HEK293 (cell line): Measurements from ENCODE around the gene IFNL1.
A peak's percentile ranks its signal among the peaks of the same experiment; 100 is the strongest.

Experiments
- CTCF ChIA-PET: fragments of 350-600 bp; formaldehyde crosslinking; extraction: SDS; loops from one replicate; lab custom pipeline; 2021; ENCODE audit warnings: antibody characterized with exemption; lab: Yijun Ruan, JAX
- POLR2A ChIA-PET: fragments of 300-600 bp; formaldehyde crosslinking; extraction: SDS; loops from one replicate; lab custom pipeline; 2020; ENCODE audit warnings: antibody characterized with exemption, inconsistent platforms; lab: Yijun Ruan, JAX
- H3K27ac ChIP-seq: fragments of 200-500 bp; sonication (Bioruptor generic); 2 replicates; pipeline ENCODE4 v1.5.1; 2014; ENCODE audit warnings: low read depth, low read length, control low read depth, inconsistent platforms; ENCODE audit errors: extremely low read depth
- H3K36me3 ChIP-seq, 2 experiments: fragments of 200-500 bp in 1 of 2; sonication (Bioruptor generic) in 1 of 2; 1 replicate in 1 of 2; 2 replicates in 1 of 2; pipeline ENCODE4 v1.5.1; 2014 to 2017; ENCODE audit warnings: inconsistent platforms in 2 of 2, low read length in 2 of 2; ENCODE audit not compliant: control insufficient read depth in 2 of 2, insufficient read depth in 1 of 2
- H3K4me1 ChIP-seq: fragments of 200-500 bp; sonication (Bioruptor generic); 2 replicates; pipeline ENCODE4 v1.5.1; 2014; ENCODE audit warnings: mild to moderate bottlenecking, low read length, inconsistent platforms; ENCODE audit not compliant: control insufficient read depth, insufficient read depth
- H3K4me3 ChIP-seq: 2 replicates; pipeline ENCODE4 v1.5.1; 2011; ENCODE audit warnings: low read depth, mild to moderate bottlenecking, control low read depth, low read length, moderate library complexity
- H3K9me3 ChIP-seq: fragments of 200-500 bp; sonication (Bioruptor generic); 2 replicates; pipeline ENCODE4 v1.5.1; 2014; ENCODE audit warnings: low read depth, low read length, inconsistent platforms; ENCODE audit not compliant: control insufficient read depth, insufficient read depth
- EGR2 ChIP-seq: fragments of 450-650 bp; formaldehyde crosslinking; IDR thresholded peaks from 2 replicates; pipeline ENCODE4 v1.5.1; 2016; ENCODE audit warnings: low read depth, missing biosample characterization, missing genetic modification characterization
- GFI1B ChIP-seq: fragments of 450-650 bp; formaldehyde crosslinking; IDR thresholded peaks from 2 replicates; pipeline ENCODE4 v1.5.1; 2016; ENCODE audit warnings: missing biosample characterization, missing genetic modification characterization
- GLIS2 ChIP-seq: fragments of 450-650 bp; formaldehyde crosslinking; IDR thresholded peaks from 2 replicates; pipeline ENCODE4 v1.5.1; 2016; ENCODE audit warnings: missing biosample characterization, missing genetic modification characterization
- KLF10 ChIP-seq: fragments of 450-650 bp; IDR thresholded peaks from 2 replicates; pipeline ENCODE4 v1.5.1; 2018; ENCODE audit warnings: missing biosample characterization, mild to moderate bottlenecking, missing genetic modification characterization
- KLF17 ChIP-seq: fragments of 450-650 bp; formaldehyde crosslinking; IDR thresholded peaks from 2 replicates; pipeline ENCODE4 v1.5.1; 2016; ENCODE audit warnings: missing biosample characterization, missing genetic modification characterization
- PATZ1 ChIP-seq: fragments of 450-650 bp; formaldehyde crosslinking; IDR thresholded peaks from 2 replicates; pipeline ENCODE4 v1.5.1; 2016; ENCODE audit warnings: missing biosample characterization, missing genetic modification characterization
- RBAK ChIP-seq: fragments of 450-650 bp; formaldehyde crosslinking; IDR thresholded peaks from 2 replicates; pipeline ENCODE4 v1.5.1; 2016; ENCODE audit warnings: missing biosample characterization, missing genetic modification characterization
- SALL2 ChIP-seq: fragments of 450-650 bp; formaldehyde crosslinking; IDR thresholded peaks from 2 replicates; pipeline ENCODE4 v1.5.0; 2017; ENCODE audit warnings: missing biosample characterization, mild to moderate bottlenecking, missing genetic modification characterization, borderline replicate concordance
- SCRT2 ChIP-seq: fragments of 450-650 bp; formaldehyde crosslinking; IDR thresholded peaks from 2 replicates; pipeline ENCODE4 v1.5.1; 2016; ENCODE audit warnings: missing biosample characterization, missing genetic modification characterization
- SETDB1 ChIP-seq: IDR thresholded peaks from one replicate; pipeline ENCODE4 v1.6.1; 2017; ENCODE audit warnings: mild to moderate bottlenecking, low read length, moderate library complexity, mixed read lengths; ENCODE audit not compliant: insufficient read length
- SP2 ChIP-seq: fragments of 450-650 bp; formaldehyde crosslinking; IDR thresholded peaks from 2 replicates; pipeline ENCODE4 v1.5.1; 2016; ENCODE audit warnings: missing biosample characterization, missing genetic modification characterization
- ZBTB7A ChIP-seq: fragments of 450-650 bp; formaldehyde crosslinking; IDR thresholded peaks from 2 replicates; pipeline ENCODE4 v1.5.1; 2016; ENCODE audit warnings: low read depth, missing biosample characterization, missing genetic modification characterization
- ZFP3 ChIP-seq: fragments of 450-650 bp; formaldehyde crosslinking; IDR thresholded peaks from 2 replicates; pipeline ENCODE4 v1.5.1; 2016; ENCODE audit warnings: low read depth, missing biosample characterization, missing genetic modification characterization
- ZFP69B ChIP-seq: fragments of 450-650 bp; formaldehyde crosslinking; IDR thresholded peaks from 2 replicates; pipeline ENCODE4 v1.5.1; 2016; ENCODE audit warnings: missing biosample characterization, missing genetic modification characterization
- ZNF10 ChIP-seq: fragments of 450-650 bp; formaldehyde crosslinking; IDR thresholded peaks from 2 replicates; pipeline ENCODE4 v1.5.1; 2017; ENCODE audit warnings: missing biosample characterization, missing genetic modification characterization
- ZNF114 ChIP-seq: fragments of 450-650 bp; formaldehyde crosslinking; IDR thresholded peaks from 2 replicates; pipeline ENCODE4 v1.5.0; 2017; ENCODE audit warnings: missing biosample characterization, missing genetic modification characterization
- ZNF146 ChIP-seq: fragments of 450-650 bp; formaldehyde crosslinking; IDR thresholded peaks from 2 replicates; pipeline ENCODE4 v1.5.1; 2016; ENCODE audit warnings: missing biosample characterization, missing genetic modification characterization
- ZNF157 ChIP-seq: fragments of 450-650 bp; formaldehyde crosslinking; IDR thresholded peaks from 2 replicates; pipeline ENCODE4 v1.5.1; 2016; ENCODE audit warnings: missing biosample characterization, missing genetic modification characterization
- ZNF16 ChIP-seq: fragments of 450-650 bp; formaldehyde crosslinking; IDR thresholded peaks from 2 replicates; pipeline ENCODE4 v1.5.1; 2016; ENCODE audit warnings: low read depth, missing biosample characterization, missing genetic modification characterization
- ZNF26 ChIP-seq: fragments of 450-650 bp; formaldehyde crosslinking; IDR thresholded peaks from 2 replicates; pipeline ENCODE4 v1.5.1; 2016; ENCODE audit warnings: missing biosample characterization, missing genetic modification characterization
- ZNF391 ChIP-seq: fragments of 450-650 bp; formaldehyde crosslinking; IDR thresholded peaks from 2 replicates; pipeline ENCODE4 v1.5.1; 2016; ENCODE audit warnings: low read depth, missing biosample characterization, missing genetic modification characterization, borderline replicate concordance
- ZNF398 ChIP-seq: fragments of 450-650 bp; formaldehyde crosslinking; IDR thresholded peaks from 2 replicates; pipeline ENCODE4 v1.5.1; 2017; ENCODE audit warnings: missing biosample characterization, missing genetic modification characterization
- ZNF549 ChIP-seq: fragments of 450-650 bp; IDR thresholded peaks from 2 replicates; pipeline ENCODE4 v1.5.1; 2018; ENCODE audit warnings: missing biosample characterization, missing genetic modification characterization, mild to moderate bottlenecking, inconsistent platforms, moderate library complexity
- ZNF561 ChIP-seq: fragments of 450-650 bp; IDR thresholded peaks from 2 replicates; pipeline ENCODE4 v1.5.1; 2018; ENCODE audit warnings: missing biosample characterization, missing genetic modification characterization, borderline replicate concordance
- ZNF629 ChIP-seq: fragments of 450-650 bp; formaldehyde crosslinking; IDR thresholded peaks from 2 replicates; pipeline ENCODE4 v1.5.1; 2017; ENCODE audit warnings: missing biosample characterization, missing genetic modification characterization
- ZNF660 ChIP-seq: fragments of 450-650 bp; IDR thresholded peaks from 2 replicates; pipeline ENCODE4 v1.5.1; 2018; ENCODE audit warnings: missing biosample characterization, mild to moderate bottlenecking, missing genetic modification characterization
- ZNF747 ChIP-seq: fragments of 450-650 bp; formaldehyde crosslinking; IDR thresholded peaks from 2 replicates; pipeline ENCODE4 v1.5.1; 2016; ENCODE audit warnings: missing biosample characterization, missing genetic modification characterization
- ZNF830 ChIP-seq: fragments of 450-650 bp; IDR thresholded peaks from 2 replicates; pipeline ENCODE4 v1.5.0; 2018; ENCODE audit warnings: missing biosample characterization, missing genetic modification characterization, low read depth, mild to moderate bottlenecking, moderate library complexity
- ZNF843 ChIP-seq: fragments of 450-650 bp; formaldehyde crosslinking; IDR thresholded peaks from 2 replicates; pipeline ENCODE4 v1.5.1; 2016; ENCODE audit warnings: missing biosample characterization, missing genetic modification characterization
- ZSCAN23 ChIP-seq: fragments of 450-650 bp; formaldehyde crosslinking; IDR thresholded peaks from 2 replicates; pipeline ENCODE4 v1.5.1; 2016; ENCODE audit warnings: missing biosample characterization, missing genetic modification characterization

The IFNL1 gene

GRCh38 chr19:39341129-39341718 is 45.0 kb downstream of the IFNL1 start (continued):
- TF ChIP-seq ZNF16 (tag by site-specific recombination) (peak; percentile 99), RBAK (tag by site-specific recombination) (0 out of 2 replicates have a peak, but pooled peaks have one; percentile 13), EGR2 (tag by site-specific recombination) (peak; percentile 81; the same call in 1 of the 2 replicates), ZNF398 (tag by site-specific recombination) (peak; percentile 99), ZBTB7A (tag by site-specific recombination) (0 out of 2 replicates have a peak, but pooled peaks have one; percentile 30), GFI1B (tag by site-specific recombination) (0 out of 2 replicates have a peak, but pooled peaks have one; percentile 35), ZNF10 (tag by site-specific recombination) (no peak), ZFP69B (no peak), GLIS2 (tag by site-specific recombination) (peak; percentile 6; the same call in 1 of the 2 replicates), SP2 (tag by site-specific recombination) (peak; percentile 78), ZNF146 (tag by site-specific recombination) (0 out of 2 replicates have a peak, but pooled peaks have one; percentile 3)
- TF ChIP-seq, all 188 proteins: peak for 18

GRCh38 chr19:39341719-39342604 is 45.8 kb downstream of the IFNL1 start, which contains the start of gene SAMD4B:
TSS of gene SAMD4B (plus strand) at chr19:39342421. CDS start at chr19:39356894, 14,473 bp downstream.
- H3K36me3 ChIP-seq, result peaks cover 28 to 34% of the 10 kb centered on the region in 2 experiments
- peaks cover 40% of the 10 kb centered on the region for H3K4me1 ChIP-seq
- peak within 1 kb of the TSS; percentile 67 for H3K4me3 ChIP-seq
- H3K27ac ChIP-seq, result peak within 1 kb of the TSS; percentile 90
- POLR2A ChIA-PET, result interaction anchor here (0.6 to 1.9 kb wide), 35 partner anchors 8 to 967 kb away, joined by 3 to 26 read pairs (median 4); partner anchors contain the start of genes LRFN1, MED29, PAF1 and PAK4
- CTCF ChIA-PET, result interaction anchor here (0.6 to 3.5 kb wide), 18 partner anchors 9 to 1321 kb away, joined by 3 to 14 read pairs (median 4); partner anchors contain the start of genes MED29, PAF1 and SYCN
- H3K9me3 ChIP-seq, result no peaks in the 10 kb centered on the region
- TF ChIP-seq KLF17 (peak; percentile 97), SETDB1 (peak; percentile 26), ZSCAN23 (tag by site-specific recombination) (peak; percentile 91), PATZ1 (peak; percentile 95), ZNF157 (tag by site-specific recombination) (no peak), SCRT2 (tag by site-specific recombination) (peak; percentile 70; the same call in 1 of the 2 replicates), ZNF747 (tag by site-specific recombination) (no peak), ZNF391 (tag by site-specific recombination) (peak; percentile 98), ZNF843 (peak; percentile 84), ZNF660 (tag by site-specific recombination) (peak; percentile 99; the same call in 1 of the 2 replicates), KLF10 (peak; percentile 96; the same call in 1 of the 2 replicates), ZNF830 (tag by site-specific recombination) (no peak), ZFP3 (tag by site-specific recombination) (no peak), SALL2 (tag by site-specific recombination) (no peak), ZNF629 (tag by site-specific recombination) (peak; percentile 90), ZNF549 (tag by site-specific recombination) (no peak), ZNF561 (tag by site-specific recombination) (peak; percentile 99), ZNF114 (tag by site-specific recombination) (no peak), ZNF26 (tag by site-specific recombination) (no peak)
